Fibroblast of skin of left biceps (primary cell): Measurements from ENCODE around the gene KIAA0319L.

Experiments used
- DNase-seq, 2 experiments: peaks; one replicate each; pipeline ENCODE4 v3.0.0-alpha.2; 2013; ENCODE audit warnings: low read depth in 2 of 2

KIAA0319L gene

GRCh38 chr1:35443768-35444518 lies 113.3 kb downstream of the KIAA0319L start:
- DNase-seq: no peak

- no peak for DNase-seq
Observed at GRCh38 chr1:35442734-35443133, 114.5 kb downstream of the KIAA0319L start.

- no peak for DNase-seq
Observed at GRCh38 chr1:35441926-35442579, 115.2 kb downstream of the KIAA0319L start.

- DNase-seq: no peak
Observed at GRCh38 chr1:35439626-35440025, 117.6 kb downstream of the KIAA0319L start.

GRCh38 chr1:35437200-35437599 lies 120.0 kb downstream of the KIAA0319L start:
- no peak for DNase-seq

GRCh38 chr1:35436078-35436477 lies 121.1 kb downstream of the KIAA0319L start:
- DNase-seq: no peak

GRCh38 chr1:35434703-35435102 lies 122.5 kb downstream of the KIAA0319L start:
- DNase-seq: no peak

GRCh38 chr1:35433714-35434113 lies 123.5 kb downstream of the KIAA0319L start:
- DNase-seq: no peak

- DNase-seq: no peak
Observed at GRCh38 chr1:35432231-35432630, 125.0 kb downstream of the KIAA0319L start.

- no peak for DNase-seq
Observed at GRCh38 chr1:35431173-35431599, 126.0 kb downstream of the KIAA0319L start.

GRCh38 chr1:35430762-35431161 lies 126.4 kb downstream of the KIAA0319L start:
- DNase-seq: no peak

- no peak for DNase-seq
Observed at GRCh38 chr1:35428360-35428759, 128.8 kb downstream of the KIAA0319L start.

- DNase-seq: no peak
Observed at GRCh38 chr1:35426097-35426586, 131.1 kb downstream of the KIAA0319L start.

- no peak for DNase-seq
Observed at GRCh38 chr1:35408925-35409324, 148.3 kb downstream of the KIAA0319L start.

- no peak for DNase-seq
Observed at GRCh38 chr1:35407743-35408142, 149.5 kb downstream of the KIAA0319L start.

- DNase-seq: no peak
Observed at GRCh38 chr1:35406103-35406502, 151.1 kb downstream of the KIAA0319L start.

- no peak for DNase-seq
Observed at GRCh38 chr1:35401049-35401448, 156.2 kb downstream of the KIAA0319L start.

- DNase-seq: no peak
Observed at GRCh38 chr1:35398739-35399138, 158.5 kb downstream of the KIAA0319L start.

GRCh38 chr1:35394386-35394785 lies 162.8 kb downstream of the KIAA0319L start:
- DNase-seq: no peak

- DNase-seq: peak in 1 of 2 experiments; percentile 5
Observed at GRCh38 chr1:35390600-35391494, 166.4 kb downstream of the KIAA0319L start.

- DNase-seq: no peak
Observed at GRCh38 chr1:35386959-35387358, 170.2 kb downstream of the KIAA0319L start.

GRCh38 chr1:35386290-35386689 lies 170.9 kb downstream of the KIAA0319L start:
- DNase-seq: no peak
